HFF-Myc (cell line): ENCODE data around the gene SH2D2A.

Experiments
- DNase-seq: peaks from one replicate; pipeline ENCODE4 v3.0.0-alpha.2; 2011; ENCODE audit warnings: low read depth; ENCODE audit errors: extremely low read depth
- H3K4me3 ChIP-seq: replicated peaks from 2 replicates; pipeline ENCODE4 v1.5.1; 2011; ENCODE audit warnings: low read depth, mild to moderate bottlenecking, control low read depth, low read length
- CTCF ChIP-seq: IDR thresholded peaks from 2 replicates; pipeline ENCODE4 v1.5.1; 2012; ENCODE audit warnings: mild to moderate bottlenecking, low read depth, low read length, control low read depth; ENCODE audit errors: missing control alignments

The SH2D2A gene

GRCh38 chr1:156811168-156811567 is 5.5 kb downstream of the SH2D2A start:
- DNase-seq: no peak
- H3K4me3 ChIP-seq: no peak overlapping the region
- TF ChIP-seq CTCF: no peak

GRCh38 chr1:156809711-156810366 is 6.8 kb downstream of the SH2D2A start:
- DNase-seq: no peak
- TF ChIP-seq CTCF: no peak
- no peak overlapping the region for H3K4me3 ChIP-seq

- no peak overlapping the region for H3K4me3 ChIP-seq
- no peak for DNase-seq
- no peak for TF ChIP-seq CTCF
Measured at GRCh38 chr1:156809281-156809680, 7.4 kb downstream of the SH2D2A start.

GRCh38 chr1:156808186-156809030 is 8.2 kb downstream of the SH2D2A start:
- no peak overlapping the region for H3K4me3 ChIP-seq
- DNase-seq: no peak
- TF ChIP-seq CTCF: no peak

- no peak overlapping the region for H3K4me3 ChIP-seq
- DNase-seq: no peak
- TF ChIP-seq CTCF: no peak
Measured at GRCh38 chr1:156807627-156808026, 9.0 kb downstream of the SH2D2A start.

- no peak overlapping the region for H3K4me3 ChIP-seq
- DNase-seq: no peak
- no peak for TF ChIP-seq CTCF
Measured at GRCh38 chr1:156806512-156807440, 9.9 kb downstream of the SH2D2A start.
